Osteocyte (in vitro differentiated cells): ENCODE results near the gene HS2ST1. TPM values are rescaled to one million over a fixed set of nuclear protein-coding genes. Genes with fewer than 3 reads are reported as not detected.
A peak's percentile ranks its signal among the peaks of the same experiment; 100 is the strongest.

Source experiments
- DNase-seq: peaks from one replicate; pipeline ENCODE4 v3.0.0; 2021; ENCODE audit warnings: mixed read lengths; ENCODE audit not compliant: unreplicated experiment; ENCODE audit errors: extremely low spot score
- H3K27ac Mint-ChIP-seq: one replicate; pipeline ENCODE4 v1.8.0; 2021; ENCODE audit warnings: mild to moderate bottlenecking, mixed read lengths; ENCODE audit not compliant: unreplicated experiment
- H3K27me3 Mint-ChIP-seq: one replicate; pipeline ENCODE4 v1.8.0; 2021; ENCODE audit warnings: mixed read lengths; ENCODE audit not compliant: unreplicated experiment
- H3K36me3 Mint-ChIP-seq: one replicate; pipeline ENCODE4 v1.8.0; 2021; ENCODE audit warnings: mixed read lengths; ENCODE audit not compliant: unreplicated experiment
- H3K4me1 Mint-ChIP-seq: one replicate; pipeline ENCODE4 v1.8.0; 2021; ENCODE audit warnings: mixed read lengths; ENCODE audit not compliant: unreplicated experiment
- H3K4me3 Mint-ChIP-seq: one replicate; pipeline ENCODE4 v1.8.0; 2021; ENCODE audit warnings: mild to moderate bottlenecking, moderate library complexity, mixed read lengths; ENCODE audit not compliant: unreplicated experiment
- H3K9me3 Mint-ChIP-seq: one replicate; pipeline ENCODE4 v1.8.0; 2021; ENCODE audit warnings: mixed read lengths; ENCODE audit not compliant: unreplicated experiment
- total RNA-seq: library from RNA; stranded (reverse); gene quantifications from 2 replicates; pipeline ENCODE4 v1.2.1, GENCODE V29; 2021
- TF ChIP-seq, protein P1 (sequence below): fragments of 200-600 bp; sonication (generic); IDR thresholded peaks from 2 replicates; pipeline ENCODE4 v1.5.0; 2021; ENCODE audit warnings: antibody characterized with exemption, mild to moderate bottlenecking, moderate library complexity

HS2ST1 gene
- total RNA-seq, 1 donor from 2014 or later, result 26.8 TPM

DNA sequence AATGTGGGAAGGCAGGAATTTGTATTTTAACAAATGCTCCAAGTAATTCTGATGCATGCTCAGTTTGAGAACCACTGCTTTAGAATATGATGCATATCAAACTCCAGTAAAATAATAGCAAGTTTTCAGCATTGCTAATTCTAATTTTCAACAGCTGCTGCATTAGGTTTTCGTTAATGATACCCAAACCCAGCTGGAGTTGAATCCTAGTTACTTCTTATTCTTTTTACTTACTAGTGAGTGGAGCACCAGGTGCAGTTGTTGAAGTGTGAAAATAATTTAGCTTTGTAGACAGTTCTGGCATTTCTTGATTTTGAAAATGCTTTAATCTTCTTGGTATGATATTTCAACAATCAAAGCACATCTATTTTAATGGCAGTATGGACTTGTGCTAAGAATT is 138.5 kb downstream of the HS2ST1 start:
- no peak for DNase-seq
- Mint-ChIP-seq H3K9me3 (peaks cover 4% of the 10 kb centered on the region), H3K27ac (no peak overlapping the region), H3K4me1 (peaks cover 6% of the 10 kb centered on the region), H3K4me3 (no peak overlapping the region), H3K27me3 (no peaks in the 10 kb centered on the region), H3K36me3 (no peaks in the 10 kb centered on the region)
- TF ChIP-seq, protein P1, sequence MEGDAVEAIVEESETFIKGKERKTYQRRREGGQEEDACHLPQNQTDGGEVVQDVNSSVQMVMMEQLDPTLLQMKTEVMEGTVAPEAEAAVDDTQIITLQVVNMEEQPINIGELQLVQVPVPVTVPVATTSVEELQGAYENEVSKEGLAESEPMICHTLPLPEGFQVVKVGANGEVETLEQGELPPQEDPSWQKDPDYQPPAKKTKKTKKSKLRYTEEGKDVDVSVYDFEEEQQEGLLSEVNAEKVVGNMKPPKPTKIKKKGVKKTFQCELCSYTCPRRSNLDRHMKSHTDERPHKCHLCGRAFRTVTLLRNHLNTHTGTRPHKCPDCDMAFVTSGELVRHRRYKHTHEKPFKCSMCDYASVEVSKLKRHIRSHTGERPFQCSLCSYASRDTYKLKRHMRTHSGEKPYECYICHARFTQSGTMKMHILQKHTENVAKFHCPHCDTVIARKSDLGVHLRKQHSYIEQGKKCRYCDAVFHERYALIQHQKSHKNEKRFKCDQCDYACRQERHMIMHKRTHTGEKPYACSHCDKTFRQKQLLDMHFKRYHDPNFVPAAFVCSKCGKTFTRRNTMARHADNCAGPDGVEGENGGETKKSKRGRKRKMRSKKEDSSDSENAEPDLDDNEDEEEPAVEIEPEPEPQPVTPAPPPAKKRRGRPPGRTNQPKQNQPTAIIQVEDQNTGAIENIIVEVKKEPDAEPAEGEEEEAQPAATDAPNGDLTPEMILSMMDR, result no peak

DNA sequence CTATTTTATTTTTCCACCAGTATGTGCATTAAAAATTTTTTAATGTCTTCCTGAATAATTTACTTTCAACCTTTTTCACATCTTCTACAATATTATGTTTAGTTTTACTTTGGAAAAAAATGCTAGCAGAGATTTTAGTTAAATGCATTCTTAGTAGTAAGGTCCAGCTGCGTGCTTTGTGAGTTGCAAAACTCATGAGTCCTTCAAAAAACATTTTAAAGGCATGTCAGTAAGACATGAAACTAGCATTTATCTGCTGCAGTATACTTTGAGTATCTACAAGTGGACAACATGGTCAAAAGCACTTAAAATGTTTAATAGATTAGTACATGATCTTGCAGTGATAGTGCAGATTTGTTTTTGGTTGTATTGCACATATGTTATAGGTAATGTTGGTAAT is 139.0 kb downstream of the HS2ST1 start:
- H3K9me3 Mint-ChIP-seq, result no peaks in the 10 kb centered on the region
- no peak for DNase-seq
- TF ChIP-seq, protein P1, result no peak
- no peaks in the 10 kb centered on the region for H3K27me3 Mint-ChIP-seq
- H3K36me3 Mint-ChIP-seq, result no peaks in the 10 kb centered on the region
- no peak overlapping the region for H3K27ac Mint-ChIP-seq
- H3K4me1 Mint-ChIP-seq, result peaks cover 10% of the 10 kb centered on the region
- H3K4me3 Mint-ChIP-seq, result no peak overlapping the region

DNA sequence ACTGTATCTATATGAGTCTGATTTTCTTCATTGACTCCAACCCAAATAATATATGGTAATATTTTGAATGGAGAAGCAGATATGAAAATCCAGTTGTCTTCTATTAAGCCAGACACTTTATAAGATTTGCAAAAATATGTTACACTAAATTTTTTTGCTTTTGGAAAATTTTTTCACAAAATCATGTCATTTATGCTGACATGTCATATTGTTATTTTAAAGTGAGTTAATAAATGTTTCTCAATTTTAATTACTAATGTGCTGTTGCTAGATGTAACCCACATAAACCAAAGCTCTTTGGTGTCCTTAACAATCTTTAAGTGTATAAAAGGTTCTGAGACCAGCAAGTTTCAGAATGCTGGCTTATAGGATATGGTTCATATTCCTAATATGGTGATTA is 142.5 kb downstream of the HS2ST1 start:
- no peak for DNase-seq
- no peaks in the 10 kb centered on the region for H3K9me3 Mint-ChIP-seq
- H3K36me3 Mint-ChIP-seq, result no peaks in the 10 kb centered on the region
- no peaks in the 10 kb centered on the region for H3K27me3 Mint-ChIP-seq
- H3K4me3 Mint-ChIP-seq, result no peak overlapping the region
- TF ChIP-seq, protein P1, result no peak
- H3K4me1 Mint-ChIP-seq, result peaks cover 15% of the 10 kb centered on the region
- no peak overlapping the region for H3K27ac Mint-ChIP-seq

DNA sequence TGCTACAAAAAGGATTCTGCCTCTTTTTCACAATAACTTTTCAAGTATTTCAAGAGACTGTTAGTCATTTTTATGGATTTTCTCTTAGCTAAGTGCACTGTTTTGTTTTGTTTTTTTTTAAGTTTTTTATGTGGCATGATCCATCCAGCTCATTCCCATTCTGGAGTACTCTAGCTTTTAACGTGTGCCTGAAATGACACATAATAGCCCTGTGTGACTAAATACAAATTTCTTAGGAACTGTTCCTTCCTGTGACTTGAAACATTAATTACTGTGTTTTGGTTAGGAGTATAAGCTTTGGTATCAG is 143.9 kb downstream of the HS2ST1 start:
- Mint-ChIP-seq H3K9me3 (peaks cover 5% of the 10 kb centered on the region), H3K4me1 (peaks cover 22% of the 10 kb centered on the region), H3K36me3 (no peaks in the 10 kb centered on the region), H3K27ac (peak overlapping the region; percentile 63), H3K4me3 (no peak overlapping the region), H3K27me3 (no peaks in the 10 kb centered on the region)
- TF ChIP-seq, protein P1, result no peak
- no peak for DNase-seq

DNA sequence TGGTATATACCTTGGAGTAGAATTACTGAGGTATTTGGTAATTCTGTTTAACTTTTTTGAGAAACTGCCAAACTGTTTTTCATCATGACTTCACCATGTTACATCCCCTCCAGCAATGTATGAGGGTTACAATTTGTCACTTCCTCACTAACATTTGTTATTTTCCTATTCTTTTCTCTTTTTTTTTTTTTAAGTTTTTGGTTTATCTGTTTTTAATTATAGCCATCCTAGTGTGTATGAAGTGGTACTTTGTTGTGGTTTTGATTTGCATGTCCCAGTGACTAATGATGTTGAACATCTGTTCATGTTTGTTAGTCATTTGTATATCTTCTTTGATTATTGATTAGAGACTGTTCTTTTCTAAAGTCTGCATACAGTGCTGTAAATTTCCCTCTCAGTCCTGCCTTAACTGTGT is 147.3 kb downstream of the HS2ST1 start:
- TF ChIP-seq, protein P1, result no peak
- no peaks in the 10 kb centered on the region for H3K27me3 Mint-ChIP-seq
- no peak for DNase-seq
- H3K4me3 Mint-ChIP-seq, result no peak overlapping the region
- H3K27ac Mint-ChIP-seq, result no peak overlapping the region
- no peaks in the 10 kb centered on the region for H3K36me3 Mint-ChIP-seq
- H3K4me1 Mint-ChIP-seq, result peaks cover 22% of the 10 kb centered on the region
- H3K9me3 Mint-ChIP-seq, result peaks cover 5% of the 10 kb centered on the region
